C4-2B (cell line): ENCODE measurements around the gene DNAJC18.

ENCODE experiments used
- ZFX ChIP-seq: fragments of 450-650 bp; IDR thresholded peaks from 2 replicates; pipeline ENCODE4 v1.6.1; 2017
- TF ChIP-seq, protein P1 (sequence below): fragments of 450-650 bp; conservative IDR thresholded peaks from 2 replicates; pipeline ENCODE4 v1.5.1; 2017; ENCODE audit warnings: mild to moderate bottlenecking

DNA sequence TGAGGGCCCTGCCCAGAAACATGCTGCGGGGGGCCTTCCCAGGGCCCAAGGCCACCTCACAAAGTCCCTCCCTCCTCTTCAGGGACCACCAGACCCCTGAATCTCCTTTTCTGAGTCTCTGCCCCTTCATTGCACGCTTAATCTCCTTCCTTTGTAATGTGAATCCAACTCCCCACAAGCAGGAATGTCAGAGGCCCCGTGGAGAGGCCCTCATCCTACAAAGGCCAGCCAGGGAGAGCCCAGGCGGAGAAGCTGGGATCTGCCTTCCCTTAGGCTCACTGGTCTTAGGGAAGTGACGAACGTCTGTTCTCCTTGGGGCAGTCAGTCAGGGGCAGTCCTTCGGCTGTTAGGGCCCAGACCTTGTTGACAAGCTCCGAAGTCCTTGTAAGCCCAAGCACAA, 33.8 kb upstream of the DNAJC18 start:
- TF ChIP-seq, protein P1, sequence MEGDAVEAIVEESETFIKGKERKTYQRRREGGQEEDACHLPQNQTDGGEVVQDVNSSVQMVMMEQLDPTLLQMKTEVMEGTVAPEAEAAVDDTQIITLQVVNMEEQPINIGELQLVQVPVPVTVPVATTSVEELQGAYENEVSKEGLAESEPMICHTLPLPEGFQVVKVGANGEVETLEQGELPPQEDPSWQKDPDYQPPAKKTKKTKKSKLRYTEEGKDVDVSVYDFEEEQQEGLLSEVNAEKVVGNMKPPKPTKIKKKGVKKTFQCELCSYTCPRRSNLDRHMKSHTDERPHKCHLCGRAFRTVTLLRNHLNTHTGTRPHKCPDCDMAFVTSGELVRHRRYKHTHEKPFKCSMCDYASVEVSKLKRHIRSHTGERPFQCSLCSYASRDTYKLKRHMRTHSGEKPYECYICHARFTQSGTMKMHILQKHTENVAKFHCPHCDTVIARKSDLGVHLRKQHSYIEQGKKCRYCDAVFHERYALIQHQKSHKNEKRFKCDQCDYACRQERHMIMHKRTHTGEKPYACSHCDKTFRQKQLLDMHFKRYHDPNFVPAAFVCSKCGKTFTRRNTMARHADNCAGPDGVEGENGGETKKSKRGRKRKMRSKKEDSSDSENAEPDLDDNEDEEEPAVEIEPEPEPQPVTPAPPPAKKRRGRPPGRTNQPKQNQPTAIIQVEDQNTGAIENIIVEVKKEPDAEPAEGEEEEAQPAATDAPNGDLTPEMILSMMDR: no peak
- TF ChIP-seq ZFX: no peak
